Retinal pigment epithelial cell (primary cell): ENCODE results near the gene MCMBP.

Experiments used
- DNase-seq: peaks from one replicate; pipeline ENCODE4 v3.0.0-alpha.2; 2010; ENCODE audit warnings: low read depth
- H3K4me3 ChIP-seq: 2 replicates; pipeline ENCODE4 v1.5.1; 2011; ENCODE audit warnings: mild to moderate bottlenecking, low read length, control low read depth, moderate library complexity
- CTCF ChIP-seq: conservative IDR thresholded peaks from 2 replicates; pipeline ENCODE4 v1.5.1; 2011; ENCODE audit warnings: low read depth, low read length, control low read depth, inconsistent platforms

MCMBP gene

GRCh38 chr10:119781498-119781897, 91.1 kb downstream of the MCMBP start:
- no peak overlapping the region for H3K4me3 ChIP-seq
- no peak for DNase-seq
- no peak for TF ChIP-seq CTCF

- TF ChIP-seq CTCF: no peak
- DNase-seq: no peak
- no peak overlapping the region for H3K4me3 ChIP-seq
These were observed 91.7 kb downstream of the MCMBP start for GRCh38 chr10:119780879-119781480.
